ENCODE measurements around the gene ADCY5.

The ADCY5 gene

GRCh38 chr3:123404391-123404790, 44.5 kb downstream of the ADCY5 start:
- FAIRE-seq, result no peak

GRCh38 chr3:123401836-123402530, 46.9 kb downstream of the ADCY5 start:
- no peak for FAIRE-seq

GRCh38 chr3:123400169-123400568, 48.7 kb downstream of the ADCY5 start:
- no peak for FAIRE-seq

- FAIRE-seq, result no peak
These were observed 49.2 kb downstream of the ADCY5 start for GRCh38 chr3:123399653-123400052.

GRCh38 chr3:123397921-123398785, 50.7 kb downstream of the ADCY5 start:
- FAIRE-seq, result no peak

- no peak for FAIRE-seq
These were observed 51.8 kb downstream of the ADCY5 start for GRCh38 chr3:123397050-123397590.

- FAIRE-seq, result no peak
These were observed 52.5 kb downstream of the ADCY5 start for GRCh38 chr3:123396171-123397049.

GRCh38 chr3:123395235-123395634, 53.7 kb downstream of the ADCY5 start:
- no peak for FAIRE-seq

GRCh38 chr3:123394391-123395020, 54.4 kb downstream of the ADCY5 start:
- FAIRE-seq, result no peak

GRCh38 chr3:123392871-123393620, 55.8 kb downstream of the ADCY5 start:
- no peak for FAIRE-seq

GRCh38 chr3:123392368-123392767, 56.5 kb downstream of the ADCY5 start:
- no peak for FAIRE-seq

- no peak for FAIRE-seq
These were observed 57.9 kb downstream of the ADCY5 start for GRCh38 chr3:123390865-123391600.

GRCh38 chr3:123389628-123389918, 59.3 kb downstream of the ADCY5 start:
- FAIRE-seq, result no peak

- FAIRE-seq, result no peak
These were observed 59.9 kb downstream of the ADCY5 start for GRCh38 chr3:123388811-123389627.

- no peak for FAIRE-seq
These were observed 60.8 kb downstream of the ADCY5 start for GRCh38 chr3:123388042-123388441.

- no peak for FAIRE-seq
These were observed 61.4 kb downstream of the ADCY5 start for GRCh38 chr3:123387532-123387931.

- no peak for FAIRE-seq
These were observed 62.3 kb downstream of the ADCY5 start for GRCh38 chr3:123386477-123387040.

- FAIRE-seq, result no peak
These were observed 62.9 kb downstream of the ADCY5 start for GRCh38 chr3:123385981-123386380.

GRCh38 chr3:123385499-123385898, 63.4 kb downstream of the ADCY5 start:
- FAIRE-seq, result no peak

GRCh38 chr3:123385001-123385401, 63.9 kb downstream of the ADCY5 start:
- FAIRE-seq, result no peak
